AG04449 (cell line): ENCODE results near the gene KEL.

ENCODE experiments used
- CTCF ChIA-PET: fragments of 350-600 bp; formaldehyde crosslinking; extraction: SDS; loops from one replicate; lab custom pipeline; 2021; ENCODE audit warnings: antibody characterized with exemption; lab: Yijun Ruan, JAX
- POLR2A ChIA-PET: fragments of 400-600, 350-600 bp; formaldehyde crosslinking; extraction: SDS; loops from one replicate; lab custom pipeline; 2020; ENCODE audit warnings: antibody characterized with exemption, inconsistent platforms; lab: Yijun Ruan, JAX
- DNase-seq: peaks from one replicate; pipeline ENCODE4 v3.0.0-alpha.2; 2010; ENCODE audit warnings: low read depth, low spot score
- H3K4me3 ChIP-seq: 2 replicates; pipeline ENCODE4 v1.5.1; 2011; ENCODE audit warnings: low read depth, mild to moderate bottlenecking, control low read depth, low read length
- TF ChIP-seq, protein P1 (sequence below): IDR thresholded peaks from one replicate; pipeline ENCODE4 v1.5.1; 2011; ENCODE audit warnings: mild to moderate bottlenecking, moderate library complexity, low read length, control low read depth, inconsistent platforms; ENCODE audit not compliant: insufficient read depth; ENCODE audit errors: missing control alignments

The KEL gene

DNA sequence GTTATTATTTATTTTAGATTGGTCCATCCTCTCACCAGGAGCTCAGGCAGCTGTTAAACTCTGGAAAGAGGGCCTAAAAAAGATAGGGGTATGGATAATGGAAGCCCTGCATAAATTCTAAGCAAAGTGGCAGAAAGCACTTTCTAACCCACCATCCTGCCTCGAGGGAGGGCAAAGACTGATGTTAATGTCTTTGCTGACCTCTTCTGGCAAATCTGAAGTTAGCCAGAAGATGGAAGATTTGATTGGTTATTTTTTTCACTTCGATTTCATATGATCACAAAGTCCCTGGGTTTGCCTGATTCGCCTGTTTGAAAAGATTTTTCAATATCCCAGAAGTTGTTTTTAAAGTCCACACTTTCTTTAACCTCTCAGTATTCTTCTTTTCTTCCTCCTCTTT lies 39.9 kb upstream of the KEL start:
- POLR2A ChIA-PET: no interaction called here
- no peak overlapping the region for H3K4me3 ChIP-seq
- CTCF ChIA-PET: interaction anchor here (0.6 to 26.4 kb wide), 37 partner anchors 7 to 699 kb away, joined by 3 to 885 read pairs (median 6); partner anchors contain the start of genes EPHB6 and TAS2R40
- DNase-seq: no peak
- TF ChIP-seq, protein P1, sequence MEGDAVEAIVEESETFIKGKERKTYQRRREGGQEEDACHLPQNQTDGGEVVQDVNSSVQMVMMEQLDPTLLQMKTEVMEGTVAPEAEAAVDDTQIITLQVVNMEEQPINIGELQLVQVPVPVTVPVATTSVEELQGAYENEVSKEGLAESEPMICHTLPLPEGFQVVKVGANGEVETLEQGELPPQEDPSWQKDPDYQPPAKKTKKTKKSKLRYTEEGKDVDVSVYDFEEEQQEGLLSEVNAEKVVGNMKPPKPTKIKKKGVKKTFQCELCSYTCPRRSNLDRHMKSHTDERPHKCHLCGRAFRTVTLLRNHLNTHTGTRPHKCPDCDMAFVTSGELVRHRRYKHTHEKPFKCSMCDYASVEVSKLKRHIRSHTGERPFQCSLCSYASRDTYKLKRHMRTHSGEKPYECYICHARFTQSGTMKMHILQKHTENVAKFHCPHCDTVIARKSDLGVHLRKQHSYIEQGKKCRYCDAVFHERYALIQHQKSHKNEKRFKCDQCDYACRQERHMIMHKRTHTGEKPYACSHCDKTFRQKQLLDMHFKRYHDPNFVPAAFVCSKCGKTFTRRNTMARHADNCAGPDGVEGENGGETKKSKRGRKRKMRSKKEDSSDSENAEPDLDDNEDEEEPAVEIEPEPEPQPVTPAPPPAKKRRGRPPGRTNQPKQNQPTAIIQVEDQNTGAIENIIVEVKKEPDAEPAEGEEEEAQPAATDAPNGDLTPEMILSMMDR: no peak

DNA sequence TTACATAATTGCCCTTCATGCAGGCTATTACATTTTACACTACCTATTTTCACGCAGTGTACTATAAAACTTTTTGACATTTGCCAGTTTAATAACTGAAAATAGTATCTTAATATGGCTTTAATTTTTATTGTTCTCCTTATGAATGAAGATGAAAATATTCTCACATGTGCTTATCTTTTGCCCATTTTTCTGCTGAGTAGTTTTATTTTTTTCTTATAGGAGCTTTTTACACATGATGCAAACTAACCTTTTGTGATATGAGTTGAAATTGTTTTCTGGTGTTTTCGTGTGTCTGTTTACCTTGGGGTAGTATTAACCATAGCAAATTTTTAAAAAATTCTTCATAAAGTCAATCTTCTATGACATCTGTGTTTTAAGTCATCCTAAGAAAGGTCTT lies 38.5 kb upstream of the KEL start:
- H3K4me3 ChIP-seq: no peak overlapping the region
- DNase-seq: no peak
- CTCF ChIA-PET: interaction anchor here (1.0 to 26.4 kb wide), 11 partner anchors 8 to 587 kb away, joined by 3 to 885 read pairs (median 33); partner anchors contain the start of gene TAS2R40
- POLR2A ChIA-PET: no interaction called here
- TF ChIP-seq, protein P1: no peak

DNA sequence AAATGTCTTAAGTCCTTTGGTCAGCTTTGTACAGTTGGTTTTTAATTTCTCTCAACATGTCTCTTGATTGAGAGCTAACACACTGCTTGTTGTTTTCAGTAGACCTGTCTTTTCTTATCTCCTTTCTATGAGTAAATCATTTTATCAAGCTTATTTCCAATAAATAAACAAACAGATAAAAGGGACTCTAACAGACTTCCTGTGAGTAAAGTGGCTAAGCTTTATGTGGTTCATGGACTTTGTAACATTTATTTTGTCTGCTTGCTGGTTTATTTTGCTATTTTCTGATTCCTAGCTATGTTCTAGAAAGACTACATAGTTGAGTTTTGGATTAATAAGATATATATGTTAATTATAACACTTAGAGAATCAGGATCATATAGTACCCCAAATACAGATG lies 37.6 kb upstream of the KEL start:
- CTCF ChIA-PET: interaction anchor here (0.8 to 26.4 kb wide), 6 partner anchors 9 to 396 kb away, joined by 3 to 885 read pairs (median 4); partner anchors contain the start of gene TAS2R40
- no peak overlapping the region for H3K4me3 ChIP-seq
- POLR2A ChIA-PET: no interaction called here
- no peak for DNase-seq
- TF ChIP-seq, protein P1: no peak

DNA sequence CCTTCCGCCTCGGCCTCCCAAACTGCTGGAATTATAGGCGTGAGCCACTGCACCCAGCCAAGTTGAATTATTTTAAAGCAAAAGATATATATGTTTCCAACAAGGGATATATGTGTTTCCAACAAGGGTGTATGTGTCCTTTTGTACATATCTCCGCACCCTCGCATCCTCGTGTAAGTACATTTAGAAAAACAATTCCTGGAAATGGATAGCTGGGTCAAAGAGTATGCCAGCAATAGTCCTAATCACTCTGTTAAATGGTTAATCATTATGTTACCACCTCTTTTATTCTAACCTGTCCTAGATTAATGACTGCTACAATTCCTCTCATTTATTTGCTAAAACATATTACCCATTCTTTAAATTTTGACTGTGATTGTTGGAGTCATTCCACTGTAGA lies 36.8 kb upstream of the KEL start:
- ChIA-PET CTCF (interaction anchor here (0.6 to 26.4 kb wide), 6 partner anchors 10 to 395 kb away, joined by 3 to 885 read pairs (median 4); partner anchors contain the start of gene TAS2R40), POLR2A (no interaction called here)
- TF ChIP-seq, protein P1: no peak
- H3K4me3 ChIP-seq: no peak overlapping the region
- no peak for DNase-seq

DNA sequence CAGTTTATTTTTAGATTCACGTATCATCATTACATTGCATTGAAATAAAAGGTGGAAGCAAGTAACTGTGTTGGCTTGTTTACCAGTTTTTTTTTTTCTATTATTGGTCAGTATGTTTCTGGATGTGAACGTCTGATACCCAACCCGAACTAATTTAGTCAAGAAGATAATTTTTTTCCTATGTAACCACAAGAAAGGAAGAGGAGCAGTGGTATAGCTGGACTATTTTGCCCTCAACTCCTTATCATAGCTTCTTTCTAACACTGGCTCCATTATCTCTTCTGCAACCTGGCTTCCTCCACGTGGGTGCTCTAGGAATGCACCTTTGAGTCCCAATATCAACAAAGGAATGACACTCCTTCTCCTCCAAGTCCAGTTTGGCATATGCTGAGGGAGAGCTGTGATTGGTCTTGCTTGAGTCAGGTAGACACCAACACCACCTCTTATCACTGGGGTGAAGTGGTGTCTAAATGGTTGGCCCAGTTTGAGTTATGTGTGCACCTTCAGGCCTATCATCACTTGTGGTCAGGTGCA lies 35.4 kb upstream of the KEL start:
- TF ChIP-seq, protein P1: no peak
- CTCF ChIA-PET: interaction anchor here (2.6 to 26.4 kb wide), 3 partner anchors 8 to 222 kb away, joined by 11 to 885 read pairs (median 17); partner anchors contain the start of gene TAS2R40
- no peak overlapping the region for H3K4me3 ChIP-seq
- POLR2A ChIA-PET: no interaction called here
- DNase-seq: no peak

DNA sequence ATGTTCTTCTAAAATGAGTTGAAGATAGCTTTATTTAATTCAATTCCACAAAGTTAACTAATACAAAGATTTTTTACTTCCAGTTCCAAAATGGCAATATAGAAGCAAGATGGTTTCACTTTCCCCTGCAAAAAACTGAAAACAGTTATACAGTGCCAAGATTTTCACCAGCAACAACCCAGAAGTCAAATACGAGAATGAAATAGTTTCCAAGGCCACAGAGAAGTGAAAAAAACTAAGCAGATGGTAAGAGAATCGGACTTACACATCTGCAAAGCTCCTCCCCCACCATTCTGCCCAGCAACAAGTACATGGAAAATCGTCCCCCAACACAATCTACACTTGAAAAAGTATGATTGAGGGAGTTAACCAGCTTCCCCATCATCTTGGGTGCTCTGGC lies 30.3 kb upstream of the KEL start:
- POLR2A ChIA-PET: no interaction called here
- CTCF ChIA-PET: interaction anchor here (1.1 to 2.9 kb wide), 6 partner anchors 10 to 627 kb away, joined by 3 to 36 read pairs (median 3); no protein-coding TSS in a partner anchor
- H3K4me3 ChIP-seq: no peak overlapping the region
- no peak for DNase-seq
- TF ChIP-seq, protein P1: no peak
